ENCODE results near the gene STAB2. TPM values are rescaled to one million over a fixed set of nuclear protein-coding genes. Genes with fewer than 3 reads are reported as not detected.
A peak's percentile ranks its signal among the peaks of the same experiment; 100 is the strongest.

The STAB2 gene
- total RNA-seq, 4 donors from 2014 or later: 0.27 to 0.81 TPM; not detected in 2

DNA sequence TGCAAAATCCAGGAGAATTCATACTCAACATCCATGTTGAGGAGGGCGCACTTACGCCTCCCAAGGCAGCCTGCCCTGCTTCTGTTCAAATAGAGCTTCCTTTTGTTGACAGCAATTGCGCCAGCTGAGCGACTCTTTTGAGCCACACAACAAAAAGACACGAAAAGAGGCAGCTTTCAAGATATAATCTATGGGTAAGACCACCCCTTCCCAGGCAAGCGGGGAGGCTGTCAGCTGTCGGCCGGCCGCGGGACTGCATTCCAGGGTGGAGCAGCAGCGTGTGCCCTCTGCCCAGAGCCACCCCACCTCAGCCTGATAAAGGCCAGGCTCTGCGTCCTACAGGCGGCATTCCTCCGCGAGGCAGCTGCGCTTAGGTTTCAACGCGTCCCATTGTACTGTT, 15.8 kb upstream of the STAB2 start:
- no peak overlapping the region for H3K27ac ChIP-seq
- H3K36me3 ChIP-seq: no peaks in the 10 kb centered on the region
- no peak overlapping the region for H3K4me3 ChIP-seq
- peaks cover 9% of the 10 kb centered on the region for H3K27me3 ChIP-seq
- peaks cover 0 to 6% (median 0%) of the 10 kb centered on the region in 3 donors for H3K9me3 ChIP-seq
- no peak for TF ChIP-seq POLR2AphosphoS5 (IDR thresholded peaks at IDR 0.05)
- TF ChIP-seq EP300 (IDR thresholded peaks at IDR 0.05): no peak
- TF ChIP-seq POLR2A (IDR thresholded peaks at IDR 0.05): no peak
- TF ChIP-seq, protein P1, sequence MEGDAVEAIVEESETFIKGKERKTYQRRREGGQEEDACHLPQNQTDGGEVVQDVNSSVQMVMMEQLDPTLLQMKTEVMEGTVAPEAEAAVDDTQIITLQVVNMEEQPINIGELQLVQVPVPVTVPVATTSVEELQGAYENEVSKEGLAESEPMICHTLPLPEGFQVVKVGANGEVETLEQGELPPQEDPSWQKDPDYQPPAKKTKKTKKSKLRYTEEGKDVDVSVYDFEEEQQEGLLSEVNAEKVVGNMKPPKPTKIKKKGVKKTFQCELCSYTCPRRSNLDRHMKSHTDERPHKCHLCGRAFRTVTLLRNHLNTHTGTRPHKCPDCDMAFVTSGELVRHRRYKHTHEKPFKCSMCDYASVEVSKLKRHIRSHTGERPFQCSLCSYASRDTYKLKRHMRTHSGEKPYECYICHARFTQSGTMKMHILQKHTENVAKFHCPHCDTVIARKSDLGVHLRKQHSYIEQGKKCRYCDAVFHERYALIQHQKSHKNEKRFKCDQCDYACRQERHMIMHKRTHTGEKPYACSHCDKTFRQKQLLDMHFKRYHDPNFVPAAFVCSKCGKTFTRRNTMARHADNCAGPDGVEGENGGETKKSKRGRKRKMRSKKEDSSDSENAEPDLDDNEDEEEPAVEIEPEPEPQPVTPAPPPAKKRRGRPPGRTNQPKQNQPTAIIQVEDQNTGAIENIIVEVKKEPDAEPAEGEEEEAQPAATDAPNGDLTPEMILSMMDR (IDR thresholded peaks at IDR 0.05): no peak
- 15 to 71% methylated on average over 4 to 9 of the region's 18 CpGs for WGBS, 2 donors (ENCODE audit: low coverage in 1 of 2)
- no peak for ATAC-seq
- peaks cover 0 to 9% (median 0%) of the 10 kb centered on the region in 3 donors for H3K4me1 ChIP-seq

DNA sequence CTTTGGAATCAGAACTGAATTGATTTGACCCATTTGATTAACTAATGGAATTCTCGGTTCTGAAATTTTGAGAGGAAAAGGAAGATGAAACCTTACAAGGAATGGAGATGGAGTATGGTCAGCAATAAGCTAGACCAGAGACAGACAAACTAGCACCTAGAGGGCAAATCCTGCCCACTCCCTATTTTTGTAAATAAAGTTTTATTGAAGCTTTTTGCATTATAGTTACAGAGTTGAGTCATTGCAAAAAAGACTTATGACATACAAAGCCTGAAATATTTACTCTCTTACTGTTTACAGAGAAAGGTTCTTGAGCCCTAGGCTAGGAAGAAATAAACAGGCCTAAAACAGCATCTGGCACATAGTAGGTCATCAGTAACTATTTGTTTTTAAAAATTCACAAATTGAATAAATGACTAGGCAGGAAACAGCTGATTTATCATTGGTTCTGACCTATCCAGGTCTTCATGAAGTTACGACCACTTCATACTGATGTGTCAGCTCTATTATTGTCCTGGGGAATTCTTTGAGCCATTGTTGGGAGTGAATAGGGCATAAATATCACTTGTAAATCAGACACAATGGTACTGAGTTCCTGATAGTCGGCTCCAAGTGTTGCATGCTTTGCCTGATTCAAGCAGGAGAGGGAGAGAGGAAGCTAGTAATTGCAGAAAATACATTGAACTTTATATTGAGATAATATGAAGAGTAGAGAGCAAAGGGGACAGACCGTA, 14.6 kb upstream of the STAB2 start:
- TF ChIP-seq, protein P1 (IDR thresholded peaks at IDR 0.05): no peak
- TF ChIP-seq EP300 (IDR thresholded peaks at IDR 0.05) (no peak), POLR2AphosphoS5 (IDR thresholded peaks at IDR 0.05) (no peak), POLR2A (IDR thresholded peaks at IDR 0.05) (no peak)
- ATAC-seq: no peak
- WGBS, 2 donors (ENCODE audit: low coverage in 1 of 2): 86 to 93% methylated on average over 3 to 4 of the region's 4 CpGs
- peaks cover 9% of the 10 kb centered on the region for H3K27me3 ChIP-seq
- H3K36me3 ChIP-seq: no peaks in the 10 kb centered on the region
- H3K4me3 ChIP-seq: no peak overlapping the region
- no peak overlapping the region for H3K27ac ChIP-seq
- no peaks in the 10 kb centered on the region for H3K9me3 ChIP-seq
- peaks cover 0 to 9% (median 0%) of the 10 kb centered on the region in 3 donors for H3K4me1 ChIP-seq

DNA sequence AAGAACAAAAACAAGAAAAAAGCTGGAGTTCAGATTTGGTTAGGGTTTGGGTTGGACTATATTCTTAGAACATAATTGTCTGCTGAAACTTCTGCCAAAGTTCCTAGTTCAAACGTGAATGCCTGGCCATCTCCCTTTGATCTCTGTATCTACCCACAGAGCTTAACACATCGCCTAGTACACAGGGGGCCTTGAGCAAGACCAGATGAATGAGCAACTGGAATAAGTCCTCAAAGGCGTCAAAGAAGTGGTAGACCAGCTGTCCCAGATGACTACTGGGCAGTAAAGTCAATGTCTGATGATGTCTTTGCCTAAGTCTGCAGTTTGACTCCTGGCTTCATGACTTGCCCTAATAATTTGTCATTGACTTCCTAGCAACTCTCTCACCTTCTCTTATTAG, 13.9 kb upstream of the STAB2 start:
- peaks cover 0 to 9% (median 0%) of the 10 kb centered on the region in 3 donors for H3K4me1 ChIP-seq
- no peak for ATAC-seq
- TF ChIP-seq, protein P1 (IDR thresholded peaks at IDR 0.05): no peak
- TF ChIP-seq EP300 (IDR thresholded peaks at IDR 0.05) (no peak), POLR2AphosphoS5 (IDR thresholded peaks at IDR 0.05) (no peak), POLR2A (IDR thresholded peaks at IDR 0.05) (no peak)
- no peak overlapping the region for H3K27ac ChIP-seq
- peaks cover 9% of the 10 kb centered on the region for H3K27me3 ChIP-seq
- no peaks in the 10 kb centered on the region for H3K9me3 ChIP-seq
- WGBS, 2 donors (ENCODE audit: low coverage in 1 of 2): 70 to 83% methylated on average over 3 of the region's 3 CpGs
- no peak overlapping the region for H3K4me3 ChIP-seq
- no peaks in the 10 kb centered on the region for H3K36me3 ChIP-seq

DNA sequence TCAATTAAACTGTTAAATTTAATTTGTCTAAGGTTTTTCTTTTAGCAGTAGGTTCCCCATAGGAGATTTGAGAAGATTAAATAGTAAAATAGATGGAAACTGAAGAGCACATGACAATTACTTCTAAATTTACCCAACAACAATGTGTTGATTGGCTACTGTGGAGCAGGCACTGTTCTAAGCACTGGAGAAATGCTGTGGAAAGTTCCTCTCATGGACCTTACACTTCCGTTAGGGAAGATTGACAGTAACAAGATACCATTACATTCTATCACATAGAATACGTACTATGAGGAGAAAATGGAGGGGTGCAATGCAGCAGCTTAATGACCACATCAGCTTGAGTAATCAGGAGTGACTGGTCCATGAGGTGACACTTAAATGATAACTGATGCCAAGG, 8.1 kb upstream of the STAB2 start:
- WGBS, 2 donors (ENCODE audit: low coverage in 1 of 2): 80% methylated on average over 2 of the region's 2 CpGs; no CpG with 5 or more reads in 1 of the 2 donors
- ATAC-seq: no peak
- H3K27ac ChIP-seq: no peak overlapping the region
- H3K27me3 ChIP-seq: no peaks in the 10 kb centered on the region
- H3K4me3 ChIP-seq: no peak overlapping the region
- H3K9me3 ChIP-seq: no peaks in the 10 kb centered on the region
- TF ChIP-seq POLR2A (IDR thresholded peaks at IDR 0.05): no peak
- no peak for TF ChIP-seq POLR2AphosphoS5 (IDR thresholded peaks at IDR 0.05)
- H3K36me3 ChIP-seq: no peaks in the 10 kb centered on the region
- H3K4me1 ChIP-seq: peaks cover 0 to 9% (median 0%) of the 10 kb centered on the region in 3 donors

DNA sequence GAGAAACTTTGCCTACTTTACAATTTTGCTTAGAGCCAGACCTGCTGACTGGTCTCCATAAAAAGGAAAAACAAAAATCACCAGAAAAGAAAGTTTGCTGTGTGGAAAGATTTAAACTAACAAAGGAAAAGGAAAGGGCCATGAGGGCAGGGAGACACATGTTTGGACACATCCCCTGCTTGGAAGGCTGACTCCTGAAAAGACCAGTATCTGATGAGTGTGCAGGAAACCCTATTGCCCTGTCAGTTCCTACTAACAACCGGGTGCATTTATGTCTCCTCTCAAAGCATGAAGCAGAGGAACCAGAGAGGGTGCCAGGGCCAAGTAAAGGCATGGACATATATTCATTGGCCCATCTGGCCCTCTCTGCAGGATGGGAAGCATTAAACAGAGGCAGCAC, 7.0 kb upstream of the STAB2 start:
- 36 to 67% methylated on average over 1 of the region's 1 CpG for WGBS, 2 donors (ENCODE audit: low coverage in 1 of 2)
- H3K27ac ChIP-seq: no peak overlapping the region
- TF ChIP-seq EP300 (IDR thresholded peaks at IDR 0.05): no peak
- TF ChIP-seq, protein P1 (IDR thresholded peaks at IDR 0.05): no peak
- TF ChIP-seq POLR2AphosphoS5 (IDR thresholded peaks at IDR 0.05): no peak
- no peak for TF ChIP-seq POLR2A (IDR thresholded peaks at IDR 0.05)
- peak; percentile 30 for ATAC-seq
- no peak overlapping the region for H3K4me3 ChIP-seq
- H3K9me3 ChIP-seq: no peaks in the 10 kb centered on the region
- H3K27me3 ChIP-seq: no peaks in the 10 kb centered on the region
- H3K36me3 ChIP-seq: no peaks in the 10 kb centered on the region
- peaks cover 0 to 8% (median 0%) of the 10 kb centered on the region in 3 donors for H3K4me1 ChIP-seq

All from gastroesophageal sphincter (tissue), 4 donors.